Prostate gland (tissue), 2 donors: ENCODE data around the gene GATD1.

Experiments used
- POLR2AphosphoS5 ChIP-seq: sonication (generic); formaldehyde crosslinking; IDR thresholded peaks from one replicate; pipeline ENCODE4 v1.6.1; 2017; ENCODE audit warnings: antibody characterized with exemption
- TF ChIP-seq, protein P1 (sequence below), 4 experiments: fragments of 200-600 bp in 2 of 4; fragments of 450-650 bp in 2 of 4; sonication (generic) in 2 of 4; IDR thresholded peaks; 1 replicate in 3 of 4; 2 replicates in 1 of 4; pipeline ENCODE4 v1.5.1; 2016 to 2019; ENCODE audit warnings: antibody characterized with exemption in 4 of 4, mild to moderate bottlenecking in 2 of 4, moderate library complexity in 2 of 4

- TF ChIP-seq, protein P1, sequence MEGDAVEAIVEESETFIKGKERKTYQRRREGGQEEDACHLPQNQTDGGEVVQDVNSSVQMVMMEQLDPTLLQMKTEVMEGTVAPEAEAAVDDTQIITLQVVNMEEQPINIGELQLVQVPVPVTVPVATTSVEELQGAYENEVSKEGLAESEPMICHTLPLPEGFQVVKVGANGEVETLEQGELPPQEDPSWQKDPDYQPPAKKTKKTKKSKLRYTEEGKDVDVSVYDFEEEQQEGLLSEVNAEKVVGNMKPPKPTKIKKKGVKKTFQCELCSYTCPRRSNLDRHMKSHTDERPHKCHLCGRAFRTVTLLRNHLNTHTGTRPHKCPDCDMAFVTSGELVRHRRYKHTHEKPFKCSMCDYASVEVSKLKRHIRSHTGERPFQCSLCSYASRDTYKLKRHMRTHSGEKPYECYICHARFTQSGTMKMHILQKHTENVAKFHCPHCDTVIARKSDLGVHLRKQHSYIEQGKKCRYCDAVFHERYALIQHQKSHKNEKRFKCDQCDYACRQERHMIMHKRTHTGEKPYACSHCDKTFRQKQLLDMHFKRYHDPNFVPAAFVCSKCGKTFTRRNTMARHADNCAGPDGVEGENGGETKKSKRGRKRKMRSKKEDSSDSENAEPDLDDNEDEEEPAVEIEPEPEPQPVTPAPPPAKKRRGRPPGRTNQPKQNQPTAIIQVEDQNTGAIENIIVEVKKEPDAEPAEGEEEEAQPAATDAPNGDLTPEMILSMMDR (IDR thresholded peaks at IDR 0.05) = no peak
- no peak for TF ChIP-seq POLR2AphosphoS5
Measured at GRCh38 chr11:823441-824291, 46.4 kb upstream of the GATD1 start.
